ELF-1 (cell line): Measurements from ENCODE around the gene PLA2G4A.

Source experiments
- DNase-seq: peaks from one replicate; pipeline ENCODE4 v3.0.0-alpha.2; 2016; ENCODE audit warnings: low read depth, low spot score

Gene PLA2G4A

DNA sequence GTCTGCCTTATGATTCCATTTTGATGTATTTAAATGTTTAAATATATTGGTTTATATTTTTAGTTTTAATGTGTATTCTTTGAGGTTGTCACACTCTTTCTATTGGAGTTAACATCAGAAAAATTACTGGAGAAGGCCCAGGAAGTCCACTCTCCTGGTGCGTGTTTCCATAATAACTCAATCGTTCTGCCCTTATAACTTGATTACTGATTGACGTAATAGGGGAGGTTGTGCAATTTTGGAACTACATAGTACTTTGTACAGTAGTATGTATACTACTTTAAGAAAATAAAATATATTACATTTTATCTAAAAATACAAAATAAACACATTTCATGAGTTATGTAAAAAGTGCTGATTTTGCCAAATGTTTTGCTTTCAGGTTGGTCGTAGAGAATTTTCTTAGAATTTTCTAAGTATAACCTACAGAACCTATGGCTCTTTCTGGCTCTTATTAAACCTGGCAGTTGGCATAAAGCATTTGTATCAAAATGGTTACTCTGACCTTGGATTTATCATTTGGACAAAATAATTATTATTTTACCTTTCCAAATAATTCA, 5.7 kb downstream of the PLA2G4A start:
- no peak for DNase-seq

DNA sequence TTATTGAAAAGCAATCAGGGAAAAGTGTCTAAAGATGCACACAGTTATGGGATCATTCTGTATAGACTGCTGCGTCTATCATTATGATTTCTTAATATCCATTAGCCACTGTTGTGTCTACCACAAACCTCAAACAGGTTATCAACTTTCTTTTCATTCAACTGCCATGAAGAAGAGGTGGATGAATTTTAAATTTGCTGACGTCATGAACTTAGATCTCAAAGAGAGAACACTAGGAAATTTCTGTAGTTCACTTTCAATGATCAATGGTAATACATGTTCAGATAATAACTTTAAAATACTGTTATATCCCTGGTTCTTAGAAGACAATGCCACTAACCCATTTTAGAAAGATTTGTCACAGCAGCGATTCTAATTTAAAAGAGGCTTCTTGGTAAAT, 6.7 kb downstream of the PLA2G4A start:
- no peak for DNase-seq

GRCh38 chr1:186837806-186838205, 9.1 kb downstream of the PLA2G4A start:
- no peak for DNase-seq

DNA sequence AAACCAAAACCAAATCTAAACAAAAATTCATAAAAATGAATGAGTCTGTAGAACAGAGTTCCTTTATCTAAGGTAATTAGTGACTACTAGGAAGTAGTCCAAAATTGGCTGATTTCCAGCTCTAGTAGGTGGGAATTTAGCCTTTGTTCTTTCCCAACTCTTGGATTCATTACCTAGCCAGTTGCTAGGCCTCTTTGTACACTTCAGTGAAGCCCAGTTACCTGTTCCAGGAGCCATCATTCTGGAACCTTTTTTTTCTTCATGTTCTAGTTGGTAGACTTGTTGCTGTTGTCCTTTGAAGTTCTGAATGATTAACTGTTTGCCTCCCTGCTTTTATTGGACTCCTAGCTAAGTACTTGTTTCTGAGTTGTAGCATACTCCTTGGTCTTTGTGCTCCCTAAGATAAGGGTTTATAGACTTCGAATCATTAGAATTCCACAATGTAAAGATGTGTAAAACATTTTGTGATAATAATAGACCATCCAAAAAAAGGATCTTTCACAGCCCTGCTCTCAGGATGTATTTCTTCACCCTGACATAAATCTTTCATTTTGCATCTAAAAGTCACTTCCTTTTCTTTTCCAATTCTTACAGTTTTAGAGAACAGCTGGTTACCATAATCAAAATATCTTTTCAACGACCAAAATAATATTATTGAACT, 9.8 kb downstream of the PLA2G4A start:
- no peak for DNase-seq

GRCh38 chr1:186839041-186839400, 10.3 kb downstream of the PLA2G4A start:
- DNase-seq = no peak

DNA sequence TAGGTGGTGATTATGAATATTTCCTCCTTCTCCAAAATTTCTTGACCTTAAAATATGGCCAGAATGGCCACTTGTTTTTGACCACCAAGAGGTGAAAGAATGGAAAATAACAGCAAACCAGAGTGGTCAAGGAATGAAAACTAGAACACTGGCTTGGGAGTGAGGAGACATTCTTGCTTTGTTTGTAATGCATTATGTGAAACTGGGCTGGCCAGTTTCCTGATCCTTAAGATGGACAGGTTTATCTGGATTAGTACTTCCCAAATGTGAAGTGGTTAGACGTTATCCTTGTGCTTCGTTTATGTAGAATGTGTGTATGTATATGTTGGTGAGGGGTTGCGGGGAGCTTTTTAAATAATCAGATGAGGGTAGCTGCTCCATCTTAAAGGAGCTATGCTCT, 12.8 kb downstream of the PLA2G4A start:
- no peak for DNase-seq

- DNase-seq = no peak
Measured at GRCh38 chr1:186842547-186842946, 13.8 kb downstream of the PLA2G4A start.

DNA sequence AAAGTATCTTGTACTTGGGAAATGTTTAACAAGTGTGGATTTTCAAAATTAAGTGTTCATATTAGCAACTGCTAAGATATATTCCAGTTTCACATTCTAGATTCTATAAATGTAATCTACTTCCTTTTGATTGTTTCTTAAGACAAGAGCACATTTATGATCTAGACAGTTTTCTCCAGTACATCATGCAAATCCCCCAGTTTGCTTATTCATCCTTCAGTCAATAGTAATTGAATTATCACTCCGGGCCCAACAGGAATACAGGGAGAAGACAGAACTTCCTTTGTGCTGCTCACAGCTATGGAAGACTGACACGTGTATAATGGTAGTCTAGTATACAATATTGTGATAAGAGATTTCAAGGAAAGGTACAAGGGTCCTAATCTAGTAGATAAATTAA, 14.5 kb downstream of the PLA2G4A start:
- DNase-seq = no peak

GRCh38 chr1:186843931-186844330, 15.2 kb downstream of the PLA2G4A start:
- no peak for DNase-seq

- no peak for DNase-seq
Measured at GRCh38 chr1:186845576-186846210, 16.9 kb downstream of the PLA2G4A start.

- DNase-seq = no peak
Measured at GRCh38 chr1:186848509-186849130, 19.9 kb downstream of the PLA2G4A start.

GRCh38 chr1:186849271-186849671, 20.5 kb downstream of the PLA2G4A start:
- DNase-seq = no peak

DNA sequence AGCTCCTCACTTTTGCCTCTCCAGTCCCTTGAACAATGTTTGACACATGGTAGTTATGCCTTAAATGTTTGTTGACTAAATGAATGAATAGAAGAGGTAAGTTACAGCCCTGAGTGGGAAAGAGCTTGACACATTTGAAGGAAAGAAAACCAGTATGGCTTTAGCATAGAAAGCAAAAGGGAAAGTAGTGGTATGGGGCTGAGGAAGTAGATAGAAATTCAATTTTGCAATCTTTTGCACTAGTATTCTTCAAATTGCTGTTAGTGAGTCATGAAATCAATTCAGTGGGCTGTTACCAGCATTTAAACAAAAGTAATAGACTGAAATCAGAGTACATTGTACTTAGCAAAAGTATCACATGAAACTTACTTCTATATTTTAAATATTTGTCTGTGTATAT, 21.1 kb downstream of the PLA2G4A start:
- DNase-seq = no peak

DNA sequence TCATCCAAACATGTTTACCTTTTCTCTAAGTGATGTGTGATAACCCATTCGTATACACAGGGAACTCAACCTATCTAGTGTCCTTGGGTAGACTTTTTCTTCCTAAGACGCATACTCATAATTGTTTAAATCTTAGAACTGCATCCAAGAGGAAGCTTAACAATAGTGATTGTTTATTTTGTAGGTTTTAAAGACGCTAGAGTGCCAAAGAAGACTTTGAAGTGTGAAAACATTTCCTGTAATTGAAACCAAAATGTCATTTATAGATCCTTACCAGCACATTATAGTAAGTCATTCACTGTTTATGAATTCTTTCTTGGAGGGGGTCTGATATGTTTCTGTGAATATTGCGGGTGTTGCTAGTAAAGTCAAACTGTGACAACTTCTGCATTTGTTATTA, 25.4 kb downstream of the PLA2G4A start:
- DNase-seq = no peak

DNA sequence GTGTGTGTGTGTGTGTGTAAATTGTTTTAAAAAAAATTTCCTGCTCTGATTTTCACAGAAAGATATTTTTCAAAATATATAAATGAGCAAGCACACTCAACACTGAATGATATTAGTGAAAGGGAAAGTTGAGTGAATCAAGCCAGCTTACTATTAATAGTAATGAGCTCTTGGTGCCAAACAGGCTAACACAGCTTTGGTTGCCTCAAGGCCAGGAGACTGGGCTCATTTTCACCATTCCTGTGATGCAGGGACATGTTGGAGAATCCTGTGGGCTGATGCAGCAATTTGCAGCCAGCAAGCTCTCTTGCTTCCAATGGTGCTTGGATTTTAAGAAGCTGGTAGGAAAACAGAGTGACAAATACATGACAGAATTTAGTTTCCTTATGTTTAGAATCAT, 30.2 kb downstream of the PLA2G4A start:
- DNase-seq = no peak

DNA sequence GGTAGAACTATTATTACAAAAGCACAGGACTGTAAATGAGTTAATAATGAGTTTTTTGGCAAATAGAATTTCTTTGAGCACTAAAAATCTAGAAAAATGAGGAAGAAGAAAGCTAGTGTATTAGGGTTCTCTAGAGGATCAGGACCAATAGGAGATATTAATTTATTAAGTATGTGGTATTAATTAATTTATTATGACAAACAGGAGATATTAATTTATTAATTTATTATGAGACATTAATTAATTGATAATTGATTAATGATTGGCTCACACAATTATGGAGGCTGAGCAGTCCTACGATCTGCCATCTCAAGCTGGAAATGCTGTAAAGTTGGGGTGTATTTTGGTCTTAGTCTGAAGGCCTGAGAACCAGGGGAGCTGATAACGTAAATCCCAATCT, 31.2 kb downstream of the PLA2G4A start:
- DNase-seq = no peak

GRCh38 chr1:186864296-186864695, 35.5 kb downstream of the PLA2G4A start:
- DNase-seq = no peak

GRCh38 chr1:186865253-186865652, 36.5 kb downstream of the PLA2G4A start:
- DNase-seq = no peak

DNA sequence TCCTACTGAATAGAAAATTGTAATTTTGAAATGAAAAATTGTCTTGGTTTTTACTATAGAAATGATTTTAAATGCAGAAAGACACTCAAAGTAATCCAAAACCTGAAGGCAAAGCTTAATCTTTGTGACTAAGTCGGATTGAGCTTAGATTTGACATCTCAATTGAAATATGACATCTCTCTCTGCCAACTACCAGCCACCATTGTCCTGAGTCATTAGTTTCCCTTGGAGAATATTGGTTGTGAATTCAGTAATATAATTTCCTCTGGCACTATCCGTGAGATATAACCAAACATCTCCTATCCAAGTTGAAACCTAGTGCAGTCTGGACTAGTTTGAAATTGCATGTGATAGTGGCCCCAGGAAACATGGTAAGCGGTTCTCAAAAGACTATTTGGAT, 37.1 kb downstream of the PLA2G4A start:
- no peak for DNase-seq

- DNase-seq = no peak
Measured at GRCh38 chr1:186869526-186870228, 40.9 kb downstream of the PLA2G4A start.

- no peak for DNase-seq
Measured at GRCh38 chr1:186871784-186872183, 43.0 kb downstream of the PLA2G4A start.

DNA sequence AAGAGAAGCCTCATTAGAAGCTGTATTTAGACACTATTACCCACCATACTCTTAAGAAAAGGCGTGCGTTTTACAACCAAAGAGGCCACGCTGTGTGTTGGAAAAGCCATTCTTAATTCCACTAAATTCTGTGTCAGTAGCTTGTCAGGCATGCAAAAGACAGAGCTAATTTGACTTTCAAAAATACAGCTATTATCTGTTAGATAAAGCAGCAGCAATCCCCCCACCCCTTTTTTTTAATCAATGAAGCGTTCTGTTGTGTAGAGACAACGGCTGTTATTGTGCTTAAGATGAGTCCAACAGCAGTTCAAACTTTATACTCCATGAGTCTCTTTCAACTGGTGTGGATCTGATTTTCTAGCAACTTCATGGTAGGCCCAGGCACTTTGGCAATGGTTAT, 43.5 kb downstream of the PLA2G4A start:
- no peak for DNase-seq
